Measurements from ENCODE around the gene PTPRK. TPM values are rescaled to one million over a fixed set of nuclear protein-coding genes. Genes with fewer than 3 reads are reported as not detected.

The PTPRK gene
- total and polyA plus RNA-seq, 7 donors, result 6.0 to 51.3 (median 46.7) TPM

- intact Hi-C loops (cut with DNase I), result no loop called here
- Histone ChIP-seq H3K27me3 (no peaks in the 10 kb centered on the region), H3K27ac (no peak overlapping the region), H3K4me1 (no peaks in the 10 kb centered on the region), H3K36me3 (peaks cover 0 to 8% (median 0%) of the 10 kb centered on the region in 4 donors), H3K4me3 (no peak overlapping the region), H3K9me3 (no peaks in the 10 kb centered on the region)
- WGBS, 2 donors, result 94 to 95% methylated on average over 3 of the region's 3 CpGs
- TF ChIP-seq, protein P1, sequence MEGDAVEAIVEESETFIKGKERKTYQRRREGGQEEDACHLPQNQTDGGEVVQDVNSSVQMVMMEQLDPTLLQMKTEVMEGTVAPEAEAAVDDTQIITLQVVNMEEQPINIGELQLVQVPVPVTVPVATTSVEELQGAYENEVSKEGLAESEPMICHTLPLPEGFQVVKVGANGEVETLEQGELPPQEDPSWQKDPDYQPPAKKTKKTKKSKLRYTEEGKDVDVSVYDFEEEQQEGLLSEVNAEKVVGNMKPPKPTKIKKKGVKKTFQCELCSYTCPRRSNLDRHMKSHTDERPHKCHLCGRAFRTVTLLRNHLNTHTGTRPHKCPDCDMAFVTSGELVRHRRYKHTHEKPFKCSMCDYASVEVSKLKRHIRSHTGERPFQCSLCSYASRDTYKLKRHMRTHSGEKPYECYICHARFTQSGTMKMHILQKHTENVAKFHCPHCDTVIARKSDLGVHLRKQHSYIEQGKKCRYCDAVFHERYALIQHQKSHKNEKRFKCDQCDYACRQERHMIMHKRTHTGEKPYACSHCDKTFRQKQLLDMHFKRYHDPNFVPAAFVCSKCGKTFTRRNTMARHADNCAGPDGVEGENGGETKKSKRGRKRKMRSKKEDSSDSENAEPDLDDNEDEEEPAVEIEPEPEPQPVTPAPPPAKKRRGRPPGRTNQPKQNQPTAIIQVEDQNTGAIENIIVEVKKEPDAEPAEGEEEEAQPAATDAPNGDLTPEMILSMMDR (IDR thresholded peaks at IDR 0.05), result no peak
- no peak for TF ChIP-seq POLR2A (IDR thresholded peaks at IDR 0.05)
- TF ChIP-seq EP300 (IDR thresholded peaks at IDR 0.05), result no peak
- TF ChIP-seq POLR2AphosphoS5 (IDR thresholded peaks at IDR 0.05), result no peak
- no peak for DNase-seq
Observed at GRCh38 chr6:128047989-128048388, 472.4 kb downstream of the PTPRK start.

DNA sequence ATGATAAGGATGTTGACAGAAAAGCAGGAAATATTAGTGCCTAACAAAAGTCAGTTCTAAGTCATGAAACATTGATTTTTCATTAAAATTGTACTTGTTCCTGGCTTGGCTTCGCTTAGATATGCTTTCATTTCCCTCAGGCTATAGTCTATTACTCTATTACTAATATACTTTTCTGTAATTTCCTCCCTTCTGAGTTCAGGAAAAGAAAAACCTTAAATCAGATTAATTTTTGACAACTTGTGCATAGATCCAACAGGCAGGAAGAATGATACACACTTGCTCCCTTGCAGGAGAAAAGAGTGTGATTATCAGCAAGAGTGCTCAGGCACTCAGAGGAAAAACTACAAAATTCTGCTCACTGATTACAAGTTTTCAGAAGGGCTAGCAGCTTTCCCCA is 474.4 kb downstream of the PTPRK start:
- TF ChIP-seq, protein P1 (IDR thresholded peaks at IDR 0.05), result no peak
- TF ChIP-seq POLR2AphosphoS5 (IDR thresholded peaks at IDR 0.05) (no peak), EP300 (IDR thresholded peaks at IDR 0.05) (no peak), POLR2A (IDR thresholded peaks at IDR 0.05) (no peak)
- no peak overlapping the region for H3K4me3 ChIP-seq
- H3K9me3 ChIP-seq, result no peaks in the 10 kb centered on the region
- WGBS, 2 donors, result 79 to 84% methylated on average over 1 of the region's 1 CpG
- intact Hi-C loops (cut with DNase I), result no loop called here
- no peak for DNase-seq
- no peaks in the 10 kb centered on the region for H3K27me3 ChIP-seq
- no peak overlapping the region for H3K27ac ChIP-seq
- H3K4me1 ChIP-seq, result no peaks in the 10 kb centered on the region
- peaks cover 0 to 8% (median 0%) of the 10 kb centered on the region in 4 donors for H3K36me3 ChIP-seq

DNA sequence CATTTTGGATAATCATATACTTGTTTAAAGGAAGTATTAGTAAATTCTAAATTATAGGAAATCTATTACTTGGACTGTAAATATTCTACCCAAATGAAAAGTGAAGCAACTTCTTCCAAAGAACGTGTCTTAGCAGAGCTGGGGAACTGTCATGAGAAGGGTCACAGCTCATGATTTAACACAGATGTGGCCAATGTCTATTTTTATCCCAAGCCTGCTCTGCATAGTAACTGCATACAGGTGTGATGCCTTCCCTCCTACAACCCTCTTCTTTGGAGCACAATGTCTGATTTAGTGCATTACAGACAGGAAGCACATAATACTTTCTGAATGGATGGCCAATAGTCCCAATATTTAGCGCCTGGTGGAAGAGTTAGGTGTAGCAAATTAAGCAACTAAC is 480.9 kb downstream of the PTPRK start:
- intact Hi-C loops (cut with DNase I), result no loop called here
- no peak for TF ChIP-seq POLR2A (IDR thresholded peaks at IDR 0.05)
- TF ChIP-seq POLR2AphosphoS5 (IDR thresholded peaks at IDR 0.05), result no peak
- TF ChIP-seq EP300 (IDR thresholded peaks at IDR 0.05), result no peak
- TF ChIP-seq, protein P1 (IDR thresholded peaks at IDR 0.05), result no peak
- WGBS, 2 donors, result 84 to 92% methylated on average over 2 of the region's 2 CpGs

DNA sequence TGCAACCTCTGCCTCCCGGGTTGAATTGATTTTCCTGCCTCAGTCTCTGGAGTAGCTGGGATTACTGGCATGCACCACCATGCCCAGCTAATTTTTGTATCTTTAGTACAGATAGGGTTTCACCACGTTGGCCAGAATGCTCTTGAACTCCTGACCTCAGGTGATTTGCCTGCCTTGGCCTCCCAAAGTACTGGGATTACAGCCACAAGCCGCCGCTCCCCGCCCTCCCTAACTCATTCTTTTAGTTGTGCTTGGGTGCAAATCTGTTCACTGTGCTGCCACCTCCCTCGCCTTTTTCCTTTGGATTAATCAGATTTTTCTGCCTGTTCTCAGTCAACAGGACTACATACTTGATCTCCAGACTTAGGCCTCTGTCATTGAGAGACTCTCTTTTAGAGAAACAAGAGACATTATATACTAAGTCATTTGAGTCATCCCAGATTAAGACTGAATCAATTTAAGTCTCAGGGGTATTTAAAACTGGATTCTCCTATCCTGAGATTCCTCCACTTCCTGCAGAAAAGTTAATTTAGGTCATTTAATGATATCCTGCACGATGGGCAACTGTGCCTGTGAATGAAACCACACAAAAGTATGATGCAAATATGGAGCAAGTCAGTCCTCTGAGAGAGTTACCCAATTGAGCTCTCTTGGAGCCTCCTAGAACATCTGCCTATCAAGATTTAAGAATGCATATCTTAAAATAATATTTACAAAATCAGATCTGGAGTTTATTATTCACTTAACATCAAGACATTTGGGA is 483.4 kb downstream of the PTPRK start:
- H3K27ac ChIP-seq, result no peak overlapping the region
- WGBS, 2 donors, result 88 to 91% methylated on average over 7 of the region's 7 CpGs
- no peaks in the 10 kb centered on the region for H3K36me3 ChIP-seq
- H3K4me3 ChIP-seq, result no peak overlapping the region
- no peak for DNase-seq
- no peaks in the 10 kb centered on the region for H3K9me3 ChIP-seq
- TF ChIP-seq, protein P1 (IDR thresholded peaks at IDR 0.05), result no peak
- TF ChIP-seq POLR2AphosphoS5 (IDR thresholded peaks at IDR 0.05) (no peak), POLR2A (IDR thresholded peaks at IDR 0.05) (no peak), EP300 (IDR thresholded peaks at IDR 0.05) (no peak)
- H3K4me1 ChIP-seq, result no peaks in the 10 kb centered on the region
- no peaks in the 10 kb centered on the region for H3K27me3 ChIP-seq
- intact Hi-C loops (cut with DNase I), result no loop called here

More for the DNA sequence above, 480.9 kb downstream of the PTPRK start:
- DNase-seq, result no peak
- Histone ChIP-seq H3K36me3 (no peaks in the 10 kb centered on the region), H3K27me3 (no peaks in the 10 kb centered on the region), H3K4me3 (no peak overlapping the region), H3K4me1 (no peaks in the 10 kb centered on the region), H3K9me3 (no peaks in the 10 kb centered on the region), H3K27ac (no peak overlapping the region)

All from sigmoid colon (tissue), 7 donors.